PC-9 (cell line): ENCODE results near the gene BANP. TPM values are rescaled to one million over a fixed set of nuclear protein-coding genes. Genes with fewer than 3 reads are reported as not detected.
"Not testable (repeated sequence)": the region's sequence is repeated elsewhere in the genome, so short reads cannot be mapped to it uniquely, and the experiment has no call there.

Experiments
- BruUV-seq: library from RNA; stranded (reverse); fragments of 400-500 nt; replicated peaks from 2 replicates; lab custom pipeline; 2021; lab: Mats Ljungman, UMichigan
- CTCF ChIA-PET: fragments of 300-600 bp; sonication (Branson Sonifier 250); formaldehyde crosslinking; loops from one replicate; lab custom pipeline; 2022; ENCODE audit warnings: antibody characterized with exemption; lab: Charles Lee
- POLR2A ChIA-PET: fragments of 300-600 bp; sonication (Branson Sonifier 250); formaldehyde crosslinking; loops from one replicate; lab custom pipeline; 2022; ENCODE audit warnings: antibody characterized with exemption; ENCODE audit not compliant: unreplicated experiment; lab: Charles Lee
- DNase-seq, 2 experiments: peaks; one replicate each; pipeline versions ENCODE4 v3.0.0 to v3.0.0-alpha.2; 2015 to 2022; ENCODE audit warnings: mixed read lengths in 1 of 2
- H2AFZ ChIP-seq: fragments of 200-600 bp; sonication (generic); 2 replicates; pipeline ENCODE4 v1.8.1; 2017; ENCODE audit warnings: antibody characterized with exemption
- H3F3A ChIP-seq: fragments of 200-600 bp; sonication (generic); 2 replicates; pipeline ENCODE4 v1.8.1; 2017; ENCODE audit warnings: antibody characterized with exemption, mild to moderate bottlenecking, low read depth; ENCODE audit not compliant: insufficient read depth
- H3K27ac ChIP-seq: fragments of 200-600 bp; sonication (generic); 2 replicates; pipeline ENCODE4 v1.6.1; 2016; ENCODE audit warnings: mixed run types
- H3K27me3 ChIP-seq: fragments of 200-600 bp; sonication (generic); 2 replicates; pipeline ENCODE4 v1.6.1; 2016; ENCODE audit warnings: low read depth, mixed run types; ENCODE audit not compliant: insufficient read depth
- H3K36me3 ChIP-seq: fragments of 200-600 bp; sonication (generic); 2 replicates; pipeline ENCODE4 v1.6.1; 2016; ENCODE audit warnings: low read depth, mixed run types
- H3K4me1 ChIP-seq: fragments of 200-600 bp; sonication (generic); replicated peaks from 2 replicates; pipeline ENCODE4 v1.6.1; 2016; ENCODE audit warnings: mixed run types; ENCODE audit not compliant: insufficient read depth
- H3K4me2 ChIP-seq: fragments of 200-600 bp; sonication (generic); 2 replicates; pipeline ENCODE4 v1.6.1; 2017; ENCODE audit warnings: mixed run types
- H3K4me3 ChIP-seq: fragments of 200-600 bp; sonication (generic); 2 replicates; pipeline ENCODE4 v1.6.1; 2016; ENCODE audit warnings: mixed run types
- H3K79me2 ChIP-seq: fragments of 200-600 bp; sonication (generic); 2 replicates; pipeline ENCODE4 v1.6.1; 2017; ENCODE audit warnings: low read depth, mixed run types
- H3K9me2 ChIP-seq: fragments of 200-600 bp; sonication (generic); 2 replicates; pipeline ENCODE4 v1.8.1; 2017; ENCODE audit warnings: mild to moderate bottlenecking; ENCODE audit not compliant: insufficient read depth
- H3K9me3 ChIP-seq: fragments of 200-600 bp; sonication (generic); 2 replicates; pipeline ENCODE4 v1.8.1; 2016; ENCODE audit warnings: low read depth; ENCODE audit not compliant: insufficient read depth
- H4K20me1 ChIP-seq: fragments of 200-600 bp; sonication (generic); 2 replicates; pipeline ENCODE4 v1.8.1; 2017; ENCODE audit not compliant: insufficient read depth
- CTCF ChIP-seq: fragments of 200-600 bp; sonication (generic); conservative IDR thresholded peaks from 2 replicates; pipeline ENCODE4 v1.6.1; 2017; ENCODE audit warnings: mixed run types, antibody characterized with exemption, mild to moderate bottlenecking, moderate library complexity
- EZH2 ChIP-seq: fragments of 200-600 bp; sonication (generic); IDR thresholded peaks from 2 replicates; pipeline ENCODE4 v1.8.0; 2017; ENCODE audit warnings: antibody characterized with exemption, low read depth
- intact Hi-C: fragments of 100-400 bp; cut with micrococcal nuclease; formaldehyde crosslinking; loops from one replicate; pipeline ENCODE4 v1.10.0; 2022; ENCODE audit not compliant: unreplicated experiment
- total RNA-seq: library from RNA; stranded (reverse); gene quantifications from 2 replicates; pipeline ENCODE4 v1.2.3, GENCODE V29; 2021

BANP gene
- total RNA-seq, 1 experiment from 2014 or later, result 73.2 TPM

DNA sequence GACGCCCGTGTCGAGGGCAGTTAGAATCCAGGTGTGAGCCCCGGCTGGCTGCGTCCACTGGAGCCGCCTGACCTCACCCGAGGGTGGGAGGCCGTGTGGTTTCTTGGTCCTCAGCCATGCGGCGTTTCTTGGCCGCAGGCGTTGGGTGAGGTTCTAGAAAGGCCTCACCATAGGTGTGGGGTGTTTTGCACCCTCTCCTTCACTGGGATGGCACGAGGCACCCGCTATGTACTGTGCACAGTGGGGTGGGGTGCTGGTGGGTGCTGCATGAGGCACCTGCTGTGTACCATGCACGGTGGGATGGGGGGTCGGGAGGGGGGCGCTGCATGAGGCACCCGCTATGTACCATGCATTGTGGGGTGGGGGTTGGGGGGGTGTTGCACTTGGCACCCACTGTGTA, 169.6 kb downstream of the BANP start:
- peaks cover 22% of the 10 kb centered on the region for H3F3A ChIP-seq
- CTCF ChIA-PET, result no interaction called here
- H4K20me1 ChIP-seq, result no peaks in the 10 kb centered on the region
- intact Hi-C loops, result no loop called here
- H3K27ac ChIP-seq, result no peak overlapping the region
- no peaks in the 10 kb centered on the region for H3K27me3 ChIP-seq
- no peak overlapping the region for H3K4me2 ChIP-seq
- POLR2A ChIA-PET, result no interaction called here
- TF ChIP-seq CTCF (no peak), EZH2 (no peak)
- no peak for DNase-seq
- H3K4me1 ChIP-seq, result peaks cover 28% of the 10 kb centered on the region
- no peaks in the 10 kb centered on the region for H3K9me2 ChIP-seq
- no peaks in the 10 kb centered on the region for H3K9me3 ChIP-seq
- H3K36me3 ChIP-seq, result no peaks in the 10 kb centered on the region
- no peak overlapping the region for H2AFZ ChIP-seq
- H3K79me2 ChIP-seq, result no peaks in the 10 kb centered on the region
- H3K4me3 ChIP-seq, result no peak overlapping the region
- no TSS peak for BruUV-seq

DNA sequence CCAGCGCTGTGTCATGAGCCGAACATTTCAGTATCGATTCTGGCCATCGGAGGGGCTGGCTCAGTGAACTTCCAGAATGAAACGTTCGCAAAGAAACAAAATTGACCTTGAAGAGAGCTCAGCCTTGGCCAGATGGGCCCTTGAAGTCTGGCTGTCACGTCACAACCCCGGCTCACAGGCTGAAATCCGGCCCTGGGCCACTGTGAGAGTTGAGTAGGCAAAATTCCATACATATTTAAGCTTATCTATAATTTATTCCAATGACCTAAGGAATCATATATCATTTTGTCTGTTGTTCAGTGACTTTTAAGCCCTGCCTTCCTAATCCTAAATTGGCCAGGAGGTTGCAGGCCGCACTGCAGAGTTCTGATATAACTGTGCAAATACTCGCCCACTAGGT, 170.2 kb downstream of the BANP start:
- H3K27ac ChIP-seq, intact Hi-C loops, BruUV-seq, H2AFZ ChIP-seq, H3K36me3 ChIP-seq, H3K27me3 ChIP-seq, H3K9me3 ChIP-seq, H3K4me3 ChIP-seq, DNase-seq, H4K20me1 ChIP-seq, H3K4me2 ChIP-seq, POLR2A ChIA-PET, H3K9me2 ChIP-seq, CTCF ChIA-PET, H3K79me2 ChIP-seq: not testable (repeated sequence)
- Histone ChIP-seq H3K4me1 (peaks cover 28% of the 10 kb centered on the region), H3F3A (peaks cover 22% of the 10 kb centered on the region)

GRCh38 chr16:88121886-88122580, 170.8 kb downstream of the BANP start:
- ChIA-PET POLR2A (no interaction called here), CTCF (no interaction called here)
- TF ChIP-seq CTCF (no peak), EZH2 (no peak)
- Histone ChIP-seq H3K9me3 (no peaks in the 10 kb centered on the region), H3K4me3 (no peak overlapping the region), H3K27ac (no peak overlapping the region), H3K79me2 (no peaks in the 10 kb centered on the region), H3F3A (peaks cover 22% of the 10 kb centered on the region), H4K20me1 (no peaks in the 10 kb centered on the region), H3K4me2 (no peak overlapping the region), H3K27me3 (no peaks in the 10 kb centered on the region), H2AFZ (no peak overlapping the region), H3K36me3 (no peaks in the 10 kb centered on the region), H3K4me1 (peaks cover 28% of the 10 kb centered on the region), H3K9me2 (no peaks in the 10 kb centered on the region)
- intact Hi-C loops, result no loop called here
- BruUV-seq, result no TSS peak
- DNase-seq, result no peak

Other genes with a start within 250 kb of the BANP start
- gene KLHDC4, start 185.4 kb upstream of the BANP start, total RNA-seq, result 66.5 and 74.2 TPM in 2 replicates
- 357 and 496 TPM in 2 replicates for gene SLC7A5, start 81.9 kb upstream of the BANP start, total RNA-seq
- 0.05 and 0.26 TPM in 2 replicates for gene CA5A, start 14.9 kb upstream of the BANP start, total RNA-seq